Breast epithelium (tissue), 3 donors: Measurements from ENCODE around the gene LIF.

Source experiments
- CTCF ChIP-seq, 3 donors: fragments of 450-650 bp; IDR thresholded peaks; one replicate each; pipeline ENCODE4 v1.5.1; 2016 to 2017; ENCODE audit warnings: antibody characterized with exemption in 3 of 3, mild to moderate bottlenecking in 3 of 3, moderate library complexity in 3 of 3
- POLR2A ChIP-seq: fragments of 450-650 bp; IDR thresholded peaks from one replicate; pipeline ENCODE4 v1.6.1; 2016; ENCODE audit warnings: antibody characterized with exemption, mild to moderate bottlenecking, moderate library complexity
- POLR2AphosphoS5 ChIP-seq, 3 donors: sonication (generic); formaldehyde crosslinking; IDR thresholded peaks; one replicate each; pipeline ENCODE4 v1.6.1; 2017; ENCODE audit warnings: antibody characterized with exemption in 3 of 3

DNA sequence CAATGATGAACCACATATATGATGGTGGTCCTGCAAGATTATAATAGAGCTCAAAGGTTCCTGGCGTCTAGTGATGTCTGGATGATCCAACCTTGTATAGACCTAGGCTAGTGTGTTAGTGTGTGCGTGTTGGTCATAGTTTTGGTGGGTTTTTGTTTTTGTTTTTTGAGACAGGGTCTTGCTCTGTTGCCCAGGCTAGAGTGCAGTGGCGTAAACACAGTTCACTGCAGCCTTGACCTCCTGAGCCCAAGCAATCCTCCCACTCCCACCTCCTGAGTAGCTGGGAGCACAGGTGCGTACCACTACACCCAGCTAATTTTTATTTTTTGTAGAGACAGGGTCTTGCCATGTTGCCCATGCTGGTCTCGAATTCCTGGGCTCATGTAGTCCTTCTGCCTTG lies 33.4 kb upstream of the LIF start:
- no peak for TF ChIP-seq CTCF (IDR thresholded peaks at IDR 0.05)
- no peak for TF ChIP-seq POLR2AphosphoS5 (IDR thresholded peaks at IDR 0.05)
- no peak for TF ChIP-seq POLR2A
